PC-9 (cell line): ENCODE data around the gene CGN. TPM values are rescaled to one million over a fixed set of nuclear protein-coding genes. Genes with fewer than 3 reads are reported as not detected.

ENCODE experiments used
- BruUV-seq: library from RNA; stranded (reverse); fragments of 400-500 nt; replicated peaks from 2 replicates; lab custom pipeline; 2021; lab: Mats Ljungman, UMichigan
- CTCF ChIA-PET: fragments of 300-600 bp; sonication (Branson Sonifier 250); formaldehyde crosslinking; loops from one replicate; lab custom pipeline; 2022; ENCODE audit warnings: antibody characterized with exemption; lab: Charles Lee
- POLR2A ChIA-PET: fragments of 300-600 bp; sonication (Branson Sonifier 250); formaldehyde crosslinking; loops from one replicate; lab custom pipeline; 2022; ENCODE audit warnings: antibody characterized with exemption; ENCODE audit not compliant: unreplicated experiment; lab: Charles Lee
- DNase-seq, 2 experiments: peaks; one replicate each; pipeline versions ENCODE4 v3.0.0 to v3.0.0-alpha.2; 2015 to 2022; ENCODE audit warnings: mixed read lengths in 1 of 2
- H2AFZ ChIP-seq: fragments of 200-600 bp; sonication (generic); 2 replicates; pipeline ENCODE4 v1.8.1; 2017; ENCODE audit warnings: antibody characterized with exemption
- H3F3A ChIP-seq: fragments of 200-600 bp; sonication (generic); 2 replicates; pipeline ENCODE4 v1.8.1; 2017; ENCODE audit warnings: antibody characterized with exemption, mild to moderate bottlenecking, low read depth; ENCODE audit not compliant: insufficient read depth
- H3K27ac ChIP-seq: fragments of 200-600 bp; sonication (generic); 2 replicates; pipeline ENCODE4 v1.6.1; 2016; ENCODE audit warnings: mixed run types
- H3K27me3 ChIP-seq: fragments of 200-600 bp; sonication (generic); 2 replicates; pipeline ENCODE4 v1.6.1; 2016; ENCODE audit warnings: low read depth, mixed run types; ENCODE audit not compliant: insufficient read depth
- H3K36me3 ChIP-seq: fragments of 200-600 bp; sonication (generic); 2 replicates; pipeline ENCODE4 v1.6.1; 2016; ENCODE audit warnings: low read depth, mixed run types
- H3K4me1 ChIP-seq: fragments of 200-600 bp; sonication (generic); replicated peaks from 2 replicates; pipeline ENCODE4 v1.6.1; 2016; ENCODE audit warnings: mixed run types; ENCODE audit not compliant: insufficient read depth
- H3K4me2 ChIP-seq: fragments of 200-600 bp; sonication (generic); 2 replicates; pipeline ENCODE4 v1.6.1; 2017; ENCODE audit warnings: mixed run types
- H3K4me3 ChIP-seq: fragments of 200-600 bp; sonication (generic); 2 replicates; pipeline ENCODE4 v1.6.1; 2016; ENCODE audit warnings: mixed run types
- H3K79me2 ChIP-seq: fragments of 200-600 bp; sonication (generic); 2 replicates; pipeline ENCODE4 v1.6.1; 2017; ENCODE audit warnings: low read depth, mixed run types
- H3K9me2 ChIP-seq: fragments of 200-600 bp; sonication (generic); 2 replicates; pipeline ENCODE4 v1.8.1; 2017; ENCODE audit warnings: mild to moderate bottlenecking; ENCODE audit not compliant: insufficient read depth
- H3K9me3 ChIP-seq: fragments of 200-600 bp; sonication (generic); 2 replicates; pipeline ENCODE4 v1.8.1; 2016; ENCODE audit warnings: low read depth; ENCODE audit not compliant: insufficient read depth
- H4K20me1 ChIP-seq: fragments of 200-600 bp; sonication (generic); 2 replicates; pipeline ENCODE4 v1.8.1; 2017; ENCODE audit not compliant: insufficient read depth
- EZH2 ChIP-seq: fragments of 200-600 bp; sonication (generic); IDR thresholded peaks from 2 replicates; pipeline ENCODE4 v1.8.0; 2017; ENCODE audit warnings: antibody characterized with exemption, low read depth
- intact Hi-C: fragments of 100-400 bp; cut with micrococcal nuclease; formaldehyde crosslinking; loops from one replicate; pipeline ENCODE4 v1.10.0; 2022; ENCODE audit not compliant: unreplicated experiment
- total RNA-seq: library from RNA; stranded (reverse); gene quantifications from 2 replicates; pipeline ENCODE4 v1.2.3, GENCODE V29; 2021
- TF ChIP-seq, protein P1 (sequence below): fragments of 200-600 bp; sonication (generic); conservative IDR thresholded peaks from 2 replicates; pipeline ENCODE4 v1.6.1; 2017; ENCODE audit warnings: mixed run types, antibody characterized with exemption, mild to moderate bottlenecking, moderate library complexity

CGN gene
- total RNA-seq, 1 experiment from 2014 or later: 30.3 TPM

DNA sequence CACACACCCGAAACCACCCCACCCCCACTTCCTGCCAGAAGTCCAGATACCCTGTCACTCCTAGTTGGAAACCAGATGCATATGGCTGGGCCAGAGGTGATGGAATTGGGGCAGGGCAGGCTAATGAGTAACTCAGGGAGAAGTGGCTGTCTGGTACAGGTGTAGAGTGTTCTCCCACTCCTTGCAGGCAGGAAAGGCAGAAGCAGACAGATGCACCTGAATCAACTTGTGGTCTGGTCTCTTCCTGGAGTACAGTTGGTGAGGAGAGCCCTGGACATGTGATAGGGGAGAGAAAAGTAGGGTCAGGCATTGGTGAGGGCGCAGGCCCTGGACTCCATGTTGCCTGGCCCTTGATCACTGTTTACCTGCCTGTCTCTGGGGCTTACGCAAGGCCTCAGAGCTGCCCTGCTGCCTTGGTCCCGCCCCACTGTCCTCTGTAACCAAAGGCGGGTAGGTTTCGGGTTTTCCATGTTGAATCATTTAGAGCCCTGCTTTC, 2.5 kb downstream of the CGN start:
- no peak for TF ChIP-seq EZH2
- TF ChIP-seq, protein P1, sequence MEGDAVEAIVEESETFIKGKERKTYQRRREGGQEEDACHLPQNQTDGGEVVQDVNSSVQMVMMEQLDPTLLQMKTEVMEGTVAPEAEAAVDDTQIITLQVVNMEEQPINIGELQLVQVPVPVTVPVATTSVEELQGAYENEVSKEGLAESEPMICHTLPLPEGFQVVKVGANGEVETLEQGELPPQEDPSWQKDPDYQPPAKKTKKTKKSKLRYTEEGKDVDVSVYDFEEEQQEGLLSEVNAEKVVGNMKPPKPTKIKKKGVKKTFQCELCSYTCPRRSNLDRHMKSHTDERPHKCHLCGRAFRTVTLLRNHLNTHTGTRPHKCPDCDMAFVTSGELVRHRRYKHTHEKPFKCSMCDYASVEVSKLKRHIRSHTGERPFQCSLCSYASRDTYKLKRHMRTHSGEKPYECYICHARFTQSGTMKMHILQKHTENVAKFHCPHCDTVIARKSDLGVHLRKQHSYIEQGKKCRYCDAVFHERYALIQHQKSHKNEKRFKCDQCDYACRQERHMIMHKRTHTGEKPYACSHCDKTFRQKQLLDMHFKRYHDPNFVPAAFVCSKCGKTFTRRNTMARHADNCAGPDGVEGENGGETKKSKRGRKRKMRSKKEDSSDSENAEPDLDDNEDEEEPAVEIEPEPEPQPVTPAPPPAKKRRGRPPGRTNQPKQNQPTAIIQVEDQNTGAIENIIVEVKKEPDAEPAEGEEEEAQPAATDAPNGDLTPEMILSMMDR: no peak
- POLR2A ChIA-PET: interaction anchor here (0.5 to 1.0 kb wide), 3 partner anchors 26 to 72 kb away, joined by 3 to 7 read pairs (median 3); partner anchors contain the start of gene POGZ
- H3K27me3 ChIP-seq: no peaks in the 10 kb centered on the region
- DNase-seq: peak; percentile 73 to 85
- peak overlapping the region; percentile 62 for H3K4me3 ChIP-seq
- H3K9me3 ChIP-seq: no peaks in the 10 kb centered on the region
- H3K4me1 ChIP-seq: peaks cover 66% of the 10 kb centered on the region
- intact Hi-C loops: loop anchor here (1.0 to 5.0 kb wide), 6 partner anchors 18 to 316 kb away; partner anchors contain the start of gene PIP5K1A
- peak overlapping the region; percentile 97 for H3K4me2 ChIP-seq
- CTCF ChIA-PET: no interaction called here
- no peaks in the 10 kb centered on the region for H3K9me2 ChIP-seq
- TSS peak; percentile 27 for BruUV-seq
- no peaks in the 10 kb centered on the region for H3K36me3 ChIP-seq
- H4K20me1 ChIP-seq: no peaks in the 10 kb centered on the region
- H3F3A ChIP-seq: peaks cover 72% of the 10 kb centered on the region
- peaks cover 53% of the 10 kb centered on the region for H3K79me2 ChIP-seq
- H2AFZ ChIP-seq: peak overlapping the region; percentile 39; the same call in 1 of the 2 replicates
- peak overlapping the region; percentile 96 for H3K27ac ChIP-seq

DNA sequence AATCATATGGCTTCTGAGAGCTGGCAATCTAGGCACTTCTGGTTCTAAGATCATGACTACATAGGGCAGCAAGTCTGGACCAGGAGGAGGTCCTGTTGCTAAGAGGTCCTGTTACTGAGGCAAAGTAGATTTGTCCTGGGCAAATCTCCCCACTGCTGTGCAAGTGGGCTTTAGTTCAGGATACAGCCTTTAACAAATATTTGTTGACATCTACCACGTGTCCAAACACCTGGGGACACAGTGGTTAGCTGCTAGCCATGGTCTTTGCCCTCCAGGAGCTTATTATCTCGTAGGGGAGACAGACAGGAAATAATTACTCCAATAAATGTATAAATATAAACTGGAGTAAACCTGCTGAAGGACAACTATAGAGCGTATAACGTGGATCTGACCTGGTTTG, 3.2 kb downstream of the CGN start:
- H3K9me3 ChIP-seq: no peaks in the 10 kb centered on the region
- H3K27me3 ChIP-seq: no peaks in the 10 kb centered on the region
- CTCF ChIA-PET: interaction anchor here (0.6 kb wide), 1 partner anchor 25 kb away, joined by 3 read pairs; no protein-coding TSS in a partner anchor
- no peaks in the 10 kb centered on the region for H3K9me2 ChIP-seq
- 0 out of 2 replicates have a peak overlapping the region, but pooled peaks have one; percentile 39 for H2AFZ ChIP-seq
- peak overlapping the region; percentile 96 for H3K27ac ChIP-seq
- POLR2A ChIA-PET: interaction anchor here (0.6 kb wide), 1 partner anchor 203 kb away, joined by 4 read pairs; no protein-coding TSS in a partner anchor
- H3K4me1 ChIP-seq: peaks cover 59% of the 10 kb centered on the region
- no TSS peak for BruUV-seq
- 0 out of 2 replicates have a peak, but pooled peaks cover 6% of the 10 kb centered on the region for H3K36me3 ChIP-seq
- TF ChIP-seq EZH2: no peak
- TF ChIP-seq, protein P1: no peak
- no peaks in the 10 kb centered on the region for H4K20me1 ChIP-seq
- intact Hi-C loops: loop anchor here (1.0 to 5.0 kb wide), 2 partner anchors 41 to 317 kb away; partner anchors contain the start of gene PIP5K1A
- H3K4me2 ChIP-seq: peak overlapping the region; percentile 97
- H3K4me3 ChIP-seq: peak overlapping the region; percentile 62
- peaks cover 65% of the 10 kb centered on the region for H3F3A ChIP-seq
- peak in 1 of 2 experiments; percentile 41 for DNase-seq
- H3K79me2 ChIP-seq: peaks cover 53% of the 10 kb centered on the region

DNA sequence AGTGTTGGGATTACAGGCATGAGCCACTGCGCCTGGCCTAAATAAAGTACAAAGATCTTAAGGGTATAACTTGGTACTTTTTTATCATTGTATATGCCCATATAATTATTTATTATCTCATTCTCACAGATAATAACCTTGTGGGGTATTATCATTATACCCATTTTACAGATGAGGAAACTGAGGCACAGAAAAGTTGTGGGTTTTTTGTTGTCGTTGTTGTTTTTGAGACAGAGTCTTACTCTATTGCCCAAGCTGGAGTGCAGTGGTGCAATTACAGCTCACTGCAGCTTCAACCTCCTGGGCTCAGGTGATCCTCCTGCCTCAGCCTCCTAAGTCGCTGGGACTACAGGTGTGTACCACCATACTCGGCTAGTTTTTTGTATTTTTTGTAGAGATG, 4.1 kb downstream of the CGN start:
- Histone ChIP-seq H3K9me2 (no peaks in the 10 kb centered on the region), H3K4me3 (no peak overlapping the region), H3K4me1 (peaks cover 58% of the 10 kb centered on the region), H3K79me2 (peaks cover 53% of the 10 kb centered on the region), H3K9me3 (no peaks in the 10 kb centered on the region), H3K27me3 (no peaks in the 10 kb centered on the region), H3K4me2 (peak overlapping the region; percentile 97), H3K27ac (peak overlapping the region; percentile 96), H3F3A (peaks cover 56% of the 10 kb centered on the region), H2AFZ (no peak overlapping the region), H3K36me3 (0 out of 2 replicates have a peak, but pooled peaks cover 12% of the 10 kb centered on the region), H4K20me1 (no peaks in the 10 kb centered on the region)
- no peak for TF ChIP-seq EZH2
- TF ChIP-seq, protein P1: no peak
- ChIA-PET CTCF (no interaction called here), POLR2A (interaction anchor here (1.2 kb wide), 1 partner anchor 24 kb away, joined by 12 read pairs; the partner anchor contains the start of gene TUFT1)
- no peak for DNase-seq
- intact Hi-C loops: no loop called here
- no TSS peak for BruUV-seq
